ENCODE data around the gene PAK5.

Gene PAK5

DNA sequence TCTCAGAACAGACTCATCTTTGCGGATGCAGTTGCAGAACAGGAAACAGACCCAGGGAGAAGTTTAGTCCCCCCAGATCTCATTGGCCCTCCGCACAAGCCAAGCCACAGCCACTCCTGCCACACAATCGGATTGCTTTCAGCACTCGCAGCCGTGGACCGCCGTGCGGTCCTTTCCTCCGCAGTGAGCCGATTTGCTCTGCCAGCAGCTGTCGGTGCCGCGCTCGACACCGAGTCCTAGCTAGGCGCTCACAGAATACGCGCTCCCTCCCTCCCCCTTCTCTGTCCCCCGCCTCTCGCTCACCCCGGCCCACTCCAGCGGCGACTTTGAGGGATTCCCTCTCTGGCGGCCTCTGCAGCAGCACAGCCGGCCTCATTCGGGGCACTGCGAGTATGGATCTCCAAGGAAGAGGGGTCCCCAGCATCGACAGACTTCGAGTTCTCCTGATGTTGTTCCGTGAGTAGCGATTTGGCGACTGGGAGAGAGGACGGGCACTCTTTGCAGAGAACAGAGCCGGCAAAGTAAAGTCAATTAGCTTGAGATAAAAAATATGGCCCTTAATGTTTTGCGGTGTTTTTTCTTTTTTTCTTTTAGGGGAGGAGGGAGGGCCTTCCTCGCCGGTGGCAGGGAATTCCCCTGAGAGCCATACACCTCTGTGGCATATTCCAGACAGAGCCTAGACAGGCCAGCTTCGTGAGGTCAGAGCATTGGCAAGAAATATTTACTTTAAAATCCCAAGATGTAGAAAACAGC lies 324.2 kb downstream of the PAK5 start, which contains the start of gene LAMP5:
TSS of gene LAMP5 (plus strand) at position 130 of the 753 bp plus-strand sequence. CDS start at position 393, 263 bp downstream.
- DNase-seq = peak; percentile 39

DNA sequence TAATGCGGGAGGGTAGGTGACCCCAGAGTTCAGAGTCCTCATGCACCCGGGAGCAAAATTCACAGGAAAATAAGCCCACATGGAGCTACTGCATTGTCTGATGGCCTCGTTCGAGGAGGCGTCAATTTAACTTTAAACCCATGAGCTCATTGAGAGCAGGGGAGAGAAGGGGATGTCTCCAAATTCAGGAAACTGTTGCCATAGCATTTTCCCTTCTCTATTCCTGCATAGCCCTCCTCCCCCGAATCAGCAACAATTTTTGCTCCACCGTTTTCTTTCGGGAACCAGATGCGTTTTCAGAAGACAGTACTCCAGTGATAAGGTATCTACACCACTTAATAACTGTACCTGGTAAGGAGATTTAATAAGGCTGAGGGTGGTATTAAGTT lies 324.8 kb downstream of the PAK5 start:
- DNase-seq = no peak

DNA sequence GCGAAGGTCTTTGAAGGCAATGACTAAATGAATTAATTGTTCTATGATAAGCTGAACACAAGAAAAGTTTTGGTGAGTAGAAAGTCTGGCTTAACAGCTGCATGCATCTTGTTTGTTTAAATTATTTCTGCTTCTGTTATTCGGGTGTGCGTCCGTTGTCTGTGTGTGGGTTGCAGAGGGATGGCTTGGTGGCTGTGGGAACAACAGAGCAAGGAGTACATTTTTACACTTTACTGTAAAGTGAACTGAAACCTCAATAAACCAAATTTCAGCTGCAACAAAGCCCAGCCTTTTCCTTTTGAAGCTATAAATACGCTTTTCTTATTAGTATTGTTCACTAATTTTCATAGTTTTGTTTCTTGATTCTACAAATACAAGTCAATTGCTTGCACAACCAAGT lies 328.0 kb downstream of the PAK5 start:
- no peak for DNase-seq

DNA sequence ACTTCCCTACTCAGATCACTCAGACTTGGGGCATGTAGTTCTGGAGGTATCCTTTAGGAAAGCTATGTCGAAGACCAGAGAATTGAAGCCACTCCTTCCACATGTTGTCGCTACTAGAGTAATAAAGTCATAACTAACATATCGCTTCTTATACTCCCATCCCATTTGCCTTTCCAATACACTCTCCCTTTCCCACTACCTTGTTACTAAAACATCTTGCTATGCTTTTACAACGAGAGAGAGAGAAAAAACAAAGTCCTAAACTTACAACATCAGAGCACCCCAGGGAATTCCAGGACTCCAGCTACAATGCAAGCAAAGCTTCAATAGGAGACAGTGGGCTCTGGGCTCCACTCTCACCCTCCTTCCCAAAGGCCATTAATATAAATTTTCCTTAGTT lies 329.6 kb downstream of the PAK5 start:
- DNase-seq = no peak

DNA sequence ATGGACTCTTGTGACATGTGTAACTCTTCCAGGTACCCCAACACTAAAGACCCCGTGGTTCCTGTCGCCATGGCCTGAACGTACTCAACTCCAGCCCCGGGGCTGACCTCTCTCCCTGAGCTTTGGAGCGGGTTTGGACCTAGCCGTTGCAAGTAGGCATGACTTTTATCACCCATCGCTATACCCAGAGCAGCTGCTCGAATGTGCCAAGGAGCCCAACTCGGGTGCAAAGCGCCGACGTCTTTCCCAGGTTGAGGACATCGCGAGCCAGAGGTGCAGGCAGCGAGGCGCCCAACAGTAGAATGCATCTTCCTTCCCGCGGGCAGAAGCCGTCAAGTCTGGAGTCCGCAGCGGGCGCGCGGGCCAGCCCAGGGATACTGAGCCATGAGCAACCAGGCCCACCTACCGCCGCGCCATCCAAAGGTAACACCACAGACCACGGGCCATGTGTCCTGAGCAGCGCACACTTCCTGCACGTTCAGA lies 330.1 kb downstream of the PAK5 start:
- DNase-seq = no peak

DNA sequence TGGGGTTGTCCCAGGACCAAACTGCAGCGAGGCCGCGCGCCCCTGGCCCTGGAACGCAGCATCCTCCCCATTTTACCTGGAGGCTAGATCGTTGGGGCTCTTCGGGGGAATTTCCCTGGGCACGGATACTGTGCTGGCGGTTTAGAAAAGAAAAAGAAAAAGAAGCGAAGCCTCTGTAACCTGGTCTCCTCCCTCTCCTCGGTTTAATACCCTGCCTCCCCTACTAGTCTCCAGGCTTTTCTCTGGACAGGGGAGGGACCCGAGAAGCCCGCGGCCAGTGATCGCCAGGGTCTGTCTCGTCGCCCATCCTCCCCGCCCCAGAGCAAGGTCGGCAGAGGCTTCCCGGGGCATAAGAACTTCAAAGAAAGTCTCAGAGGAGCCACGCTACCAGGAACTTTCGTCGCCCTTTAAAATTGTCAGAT lies 330.6 kb downstream of the PAK5 start:
- DNase-seq = no peak

DNA sequence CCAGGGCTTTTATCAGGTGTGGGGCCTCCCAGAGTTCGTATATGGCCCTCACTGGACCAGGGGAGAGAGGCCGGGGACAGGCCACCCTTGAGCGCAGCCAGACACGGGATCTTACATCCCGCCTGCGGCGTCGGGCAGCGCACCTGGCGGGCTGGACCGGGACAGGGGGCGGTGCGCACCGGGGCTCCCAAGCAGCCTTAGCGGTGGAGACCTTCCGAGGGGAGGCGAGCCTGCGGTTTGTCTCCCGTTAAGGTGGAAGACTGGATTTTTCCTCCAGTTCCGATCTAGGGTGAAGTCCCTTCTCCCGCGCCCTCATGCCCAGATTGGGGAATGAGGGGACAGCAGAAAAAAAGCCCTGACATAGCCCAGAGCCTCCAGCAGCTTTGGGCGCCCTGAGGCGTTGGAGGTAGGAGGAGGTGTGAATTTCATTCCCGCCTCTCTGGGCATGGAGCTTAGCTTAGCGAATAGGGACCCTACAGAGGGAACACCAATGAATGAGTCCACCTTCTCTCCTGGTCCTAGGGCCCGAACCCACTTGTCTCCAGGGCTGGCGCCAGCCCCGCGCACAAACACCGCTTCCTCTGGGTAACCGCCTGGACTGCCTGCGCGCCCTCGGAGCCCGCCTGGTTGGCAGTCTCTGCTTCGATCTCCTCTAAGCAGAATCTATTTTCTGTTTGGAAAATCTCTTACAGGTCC lies 331.2 kb downstream of the PAK5 start:
- no peak for DNase-seq

DNA sequence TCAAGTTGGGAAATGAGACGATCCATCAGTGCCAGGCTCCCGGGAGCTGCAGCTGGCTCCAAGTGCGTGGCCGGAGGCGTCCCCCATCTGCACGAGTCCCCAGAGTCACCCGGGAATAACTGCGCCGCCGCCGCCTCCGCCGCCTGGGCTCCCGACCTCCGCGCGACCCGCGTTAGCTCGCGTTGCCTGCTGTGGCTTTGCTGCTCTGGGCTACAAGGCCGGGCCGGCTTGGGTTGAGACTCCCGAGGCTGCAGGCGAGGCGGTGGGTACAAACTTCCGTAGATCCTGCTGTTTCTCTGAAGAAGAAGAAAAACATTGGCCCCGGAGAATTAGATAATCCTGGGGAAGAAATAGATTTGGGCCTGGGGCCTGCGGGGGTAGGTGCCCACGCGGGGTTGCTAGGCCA lies 331.9 kb downstream of the PAK5 start:
- no peak for DNase-seq

DNA sequence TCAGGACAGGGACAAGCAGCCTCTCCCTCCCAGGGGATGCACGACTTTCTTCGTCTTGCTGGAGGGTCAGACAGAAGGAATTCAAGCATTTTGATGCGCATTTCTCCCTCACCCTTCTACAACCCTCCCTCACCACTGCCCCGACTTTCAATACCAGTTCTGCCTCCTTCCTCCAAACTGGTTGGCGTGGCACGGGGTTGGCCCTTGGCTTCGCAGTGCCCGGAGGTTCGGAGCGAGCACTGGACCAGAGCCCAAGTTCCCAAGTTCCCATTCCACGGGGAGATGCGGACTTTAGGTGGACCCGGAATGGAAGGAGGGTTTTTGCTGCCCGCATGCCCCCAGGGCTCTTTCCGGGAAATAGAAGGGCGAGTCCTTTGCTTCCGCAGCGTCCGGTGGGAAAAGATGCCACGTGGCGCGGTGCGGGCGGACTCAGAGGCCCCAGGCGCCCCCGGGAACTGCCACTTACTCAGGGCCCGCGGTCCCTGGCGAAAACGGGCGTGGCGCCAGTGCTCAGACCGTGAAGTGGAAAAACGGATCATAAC lies 332.5 kb downstream of the PAK5 start:
- no peak for DNase-seq

DNA sequence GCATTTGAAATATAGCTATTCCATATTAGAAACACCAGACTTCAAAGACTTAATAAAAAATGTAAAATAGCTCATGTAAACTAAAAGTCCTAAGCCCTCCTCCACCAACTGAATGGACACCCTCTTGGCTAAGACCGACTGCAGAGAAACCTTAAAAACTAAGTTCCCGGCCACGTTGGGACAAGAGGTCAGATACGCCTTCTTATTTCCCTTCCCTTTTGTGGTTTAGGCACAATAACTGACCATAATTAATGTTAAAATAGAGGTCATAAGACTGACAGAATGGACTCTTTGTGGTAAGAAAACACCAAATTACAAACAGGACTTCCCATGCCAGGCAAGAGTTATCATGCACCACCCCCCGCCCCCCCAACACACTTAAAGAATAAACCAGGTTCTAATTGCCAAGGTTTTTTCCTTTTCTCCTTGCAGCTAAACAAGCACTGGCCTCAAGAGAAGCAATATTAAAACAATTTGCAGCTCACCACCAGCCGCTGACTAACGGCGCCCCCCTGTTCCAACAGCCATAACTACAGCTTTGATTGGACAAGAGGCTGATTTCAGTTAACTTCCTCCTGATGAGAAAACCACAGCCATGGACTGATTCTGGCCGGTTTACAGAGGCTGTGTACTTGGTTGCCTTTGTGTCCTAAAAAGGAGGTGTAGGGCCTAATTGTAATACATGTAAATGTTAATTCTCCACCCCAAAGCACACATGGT lies 335.2 kb downstream of the PAK5 start:
- no peak for DNase-seq

DNA sequence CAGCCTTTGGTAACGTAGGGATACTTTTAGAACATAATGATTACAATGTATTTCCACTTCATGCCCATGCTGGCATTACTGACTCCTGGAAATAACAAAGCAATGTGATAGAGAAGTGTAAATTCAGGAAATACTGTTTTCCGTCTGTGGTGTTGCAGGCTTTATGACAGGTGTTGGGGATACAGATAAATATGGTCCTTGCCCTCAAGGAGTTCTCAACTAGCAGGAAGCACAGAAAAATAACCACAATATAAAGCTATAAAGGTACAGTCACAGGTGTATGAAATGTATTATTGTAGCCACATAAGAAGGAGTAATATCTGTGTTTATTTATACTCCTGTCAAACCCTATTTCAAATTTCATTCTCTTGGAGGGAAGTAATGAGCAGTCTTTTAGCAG lies 337.4 kb downstream of the PAK5 start:
- DNase-seq = no peak

DNA sequence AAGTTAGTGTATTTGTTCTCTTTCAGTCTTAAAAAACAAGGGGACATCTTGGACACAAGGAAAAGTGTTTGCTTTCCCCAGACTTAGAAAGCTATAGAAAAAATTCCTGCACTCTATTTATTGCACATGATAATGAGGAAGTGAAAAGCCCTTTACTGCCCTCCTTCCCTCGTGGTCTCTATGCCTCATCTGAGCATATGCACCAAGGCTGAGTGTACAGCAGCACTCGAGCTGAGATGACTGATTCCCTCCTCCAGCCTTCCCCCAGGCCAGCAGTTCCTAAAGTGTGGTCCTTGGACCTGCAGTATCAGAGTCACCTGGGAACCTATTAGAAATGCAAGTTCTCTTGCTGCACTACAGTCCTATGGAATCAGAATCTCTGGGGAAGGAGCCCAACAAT lies 338.8 kb downstream of the PAK5 start:
- no peak for DNase-seq

DNA sequence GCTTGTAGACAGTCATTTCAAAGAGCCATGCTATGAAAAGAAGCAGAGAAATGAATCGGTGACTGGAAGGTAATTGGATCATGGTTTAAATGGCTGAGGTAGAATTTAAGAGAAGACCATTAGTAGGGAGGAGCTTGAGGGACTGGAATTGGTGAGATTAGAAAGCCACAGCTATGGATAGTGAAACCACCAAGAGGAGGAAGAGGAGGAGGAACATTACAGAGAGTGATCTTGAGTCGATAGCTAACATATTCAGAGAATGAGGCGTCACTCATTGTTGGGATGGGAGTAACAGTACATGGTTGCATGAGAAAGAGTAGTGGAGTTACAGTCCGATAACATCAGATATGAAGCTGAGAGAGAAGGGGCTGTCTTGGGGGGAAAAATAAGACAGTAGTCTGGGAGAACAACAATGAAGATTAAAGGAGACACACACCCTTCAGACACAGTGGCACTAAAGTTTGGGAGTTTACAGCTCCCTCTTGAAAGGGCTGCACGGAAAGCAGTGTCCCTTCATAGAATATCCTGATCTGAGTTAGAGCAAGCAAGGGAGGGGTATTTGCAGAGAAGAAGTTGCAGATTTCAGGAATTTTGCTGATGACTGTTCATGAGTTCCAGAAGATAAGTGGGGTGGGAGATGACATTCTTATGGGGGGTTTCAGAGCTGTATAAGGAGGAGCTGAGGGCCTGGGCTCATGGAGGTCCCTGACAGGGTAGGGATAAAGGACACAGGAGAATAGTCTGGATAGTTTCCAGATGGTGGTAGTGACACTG lies 339.6 kb downstream of the PAK5 start:
- DNase-seq = no peak

DNA sequence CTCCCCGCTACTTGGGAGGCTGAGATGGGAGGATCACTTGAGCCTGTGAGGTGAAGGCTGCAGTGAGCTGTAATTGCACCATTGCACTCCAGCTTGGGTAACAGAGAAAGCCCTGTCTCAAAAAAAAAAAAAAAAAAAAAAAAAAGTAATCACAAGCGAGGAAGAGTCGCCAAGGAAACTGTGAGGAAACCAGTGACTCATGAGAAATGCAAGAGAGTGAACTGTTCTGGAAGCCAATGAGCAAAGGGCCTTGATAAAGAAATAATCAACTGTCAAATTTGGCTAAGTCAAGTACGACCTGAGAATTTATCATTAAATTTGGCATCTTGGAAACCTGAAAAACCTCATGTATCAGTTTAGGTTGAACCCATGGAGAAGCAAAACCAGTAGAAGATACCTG lies 340.6 kb downstream of the PAK5 start:
- DNase-seq = no peak

DNA sequence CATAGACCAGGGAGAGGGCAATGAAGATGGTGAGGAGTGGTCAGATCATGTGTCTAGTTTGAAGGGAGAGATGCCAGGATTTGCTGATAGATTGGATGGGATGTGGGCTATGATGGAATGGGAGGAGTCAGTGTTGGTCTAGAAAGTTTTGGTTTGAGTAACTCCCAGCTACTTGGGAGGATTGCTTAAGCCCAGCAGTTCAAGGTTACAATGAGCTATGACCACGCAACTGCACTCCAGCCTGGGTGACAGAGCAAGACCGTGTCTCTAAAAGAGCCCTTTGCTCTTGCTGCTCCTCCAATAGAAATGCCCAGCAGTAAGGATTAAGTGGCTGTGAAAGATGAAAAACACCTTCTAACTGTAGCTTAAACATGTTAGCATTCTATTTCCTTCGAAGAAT lies 342.7 kb downstream of the PAK5 start:
- no peak for DNase-seq

DNA sequence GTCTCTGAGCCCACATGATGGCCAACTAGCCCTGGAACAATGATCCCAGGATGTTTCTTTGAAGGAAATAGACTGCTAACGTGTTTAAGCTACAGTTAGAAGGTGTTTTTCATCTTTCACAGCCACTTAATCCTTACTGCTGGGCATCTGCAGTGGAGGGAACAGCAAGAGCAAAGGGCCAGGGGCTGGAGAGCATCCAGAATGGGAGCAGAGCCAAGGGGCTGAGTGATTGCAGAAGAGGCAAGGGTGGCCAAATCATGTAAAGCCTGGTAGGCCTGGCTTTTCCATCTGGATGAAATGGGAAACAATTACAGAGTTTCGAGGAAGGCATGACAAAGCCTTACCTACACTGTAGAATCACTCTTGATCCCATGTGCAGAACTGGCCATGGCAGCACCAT lies 343.2 kb downstream of the PAK5 start:
- DNase-seq = no peak

DNA sequence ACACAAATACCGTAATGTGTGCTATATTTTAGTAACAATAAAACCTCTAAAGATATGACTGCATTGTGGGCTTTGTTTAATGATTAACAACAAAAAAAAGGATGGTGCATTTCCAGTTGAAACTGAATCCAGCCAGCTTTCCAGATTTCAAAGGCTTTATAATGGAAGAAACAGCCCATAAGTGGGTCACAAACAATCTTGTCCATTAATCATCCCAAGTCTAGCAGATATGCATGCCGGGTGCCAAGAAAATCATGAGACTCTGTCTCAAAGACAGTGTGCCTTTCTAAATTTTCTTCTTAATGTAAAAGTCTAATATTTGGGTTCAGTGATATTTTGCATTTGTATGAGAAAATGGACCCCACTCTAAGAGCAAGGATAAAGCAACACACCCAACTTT lies 345.1 kb downstream of the PAK5 start:
- no peak for DNase-seq

DNA sequence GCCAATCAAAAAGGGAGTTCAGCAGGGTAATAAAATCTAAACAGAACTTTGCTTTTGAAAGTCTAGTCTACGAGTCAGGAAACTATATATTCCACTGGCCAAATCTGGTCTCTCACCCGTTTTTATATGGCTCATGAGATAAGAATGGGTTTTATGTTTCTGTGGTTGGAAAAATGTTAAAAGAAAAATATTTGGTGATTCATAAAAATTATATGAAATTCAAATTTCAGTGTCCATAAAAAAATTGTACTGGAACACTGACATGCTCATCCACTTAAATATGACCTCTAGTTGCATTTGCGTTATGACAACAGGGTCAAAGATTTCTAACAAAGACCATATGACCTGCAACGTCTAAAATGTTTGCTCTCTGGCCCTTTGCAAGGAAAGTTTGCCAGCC lies 346.8 kb downstream of the PAK5 start:
- DNase-seq = no peak

DNA sequence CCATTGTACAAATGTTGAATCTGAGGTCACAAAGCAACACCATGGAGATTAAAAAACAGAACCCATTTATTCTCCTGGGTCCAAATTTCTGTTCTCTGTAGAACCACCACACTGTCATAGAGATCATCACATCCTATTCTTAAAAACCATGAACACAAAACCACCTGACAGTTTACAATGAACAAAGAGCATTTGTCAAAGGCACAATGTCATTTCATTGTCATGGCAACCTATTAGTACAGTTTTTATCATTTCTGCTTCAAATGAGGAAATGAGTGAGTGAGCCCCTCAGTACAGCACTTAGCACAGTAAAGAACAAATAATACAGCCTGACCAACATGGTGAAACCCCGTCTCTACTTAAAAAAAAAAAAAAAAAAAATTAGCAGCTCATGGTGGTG lies 347.6 kb downstream of the PAK5 start:
- no peak for DNase-seq

DNA sequence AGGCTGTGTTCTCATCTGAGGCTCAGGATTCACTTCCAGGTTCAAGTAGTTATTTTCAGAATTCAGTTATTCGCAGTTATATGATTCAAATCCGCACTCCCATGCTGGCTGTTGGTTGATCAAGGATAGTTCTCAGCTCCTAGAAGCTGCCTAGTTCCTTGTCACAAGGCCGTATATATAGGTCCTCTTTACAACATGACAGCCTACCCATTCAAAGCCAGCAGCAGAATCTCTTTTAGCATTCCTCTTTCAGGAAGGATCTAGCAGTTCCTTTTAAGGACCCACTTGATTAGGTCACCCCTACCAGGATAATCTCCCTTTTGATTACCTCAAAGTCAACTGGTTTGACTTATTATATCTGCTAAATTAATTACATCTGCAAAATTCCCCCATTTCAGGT lies 348.2 kb downstream of the PAK5 start:
- no peak for DNase-seq

DNA sequence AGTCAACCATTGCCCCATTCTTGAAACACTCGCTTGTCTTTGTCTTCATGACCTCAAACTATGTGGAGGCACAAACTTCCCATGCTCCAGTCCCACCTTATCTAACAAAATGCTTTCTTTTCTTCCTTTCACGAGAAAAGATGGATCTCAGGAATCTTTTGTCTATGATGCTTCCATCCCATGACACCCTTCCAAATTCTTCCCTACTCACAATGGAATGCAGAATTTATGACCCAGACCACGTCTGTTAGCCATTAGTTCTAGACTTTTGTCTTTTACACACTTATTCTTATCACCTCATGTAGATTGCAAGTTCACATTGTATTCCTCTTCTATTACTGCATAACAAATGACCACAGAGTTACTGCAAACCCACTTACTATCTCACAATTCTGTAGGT lies 348.7 kb downstream of the PAK5 start:
- DNase-seq = no peak

DNA sequence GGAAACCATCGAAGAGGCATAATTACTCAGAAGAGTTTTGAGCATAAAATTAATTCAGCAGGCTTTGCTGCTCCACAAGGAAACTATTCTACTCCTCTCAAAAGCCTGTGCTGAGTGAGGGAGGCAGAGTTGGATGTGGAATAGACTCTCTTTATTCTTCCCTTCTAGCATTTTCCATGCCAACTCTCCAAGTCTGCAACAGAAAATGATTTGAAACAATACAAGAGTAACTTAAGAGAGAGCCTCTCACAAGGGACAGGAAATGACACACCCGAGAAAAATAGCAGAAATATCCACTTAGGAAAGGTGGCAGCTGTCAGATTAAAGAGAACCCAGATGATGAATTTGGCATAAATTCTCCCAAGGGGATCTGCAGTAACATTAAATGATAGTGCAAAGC lies 350.8 kb downstream of the PAK5 start:
- DNase-seq = no peak

Measured in NCI-H510A (cell line).